Stimulated activated CD4-positive, alpha-beta T cell treated with anti-CD3 and anti-CD28 coated beads, TNF-alpha, amount 100 ng/mL, for 48 hours (primary cell): Measurements from ENCODE around the gene SFTA2.
"Not testable (repeated sequence)": the region's sequence is repeated elsewhere in the genome, so short reads cannot be mapped to it uniquely, and the experiment has no call there.

ENCODE experiments used
- DNase-seq, 3 donors: peaks; one replicate each; pipeline ENCODE4 v3.0.0-alpha.2; 2020; ENCODE audit warnings: low read depth in 3 of 3

SFTA2 gene

GRCh38 chr6:30942338-30943060 lies 10.5 kb upstream of the SFTA2 start:
- DNase-seq = no peak

- DNase-seq = no peak
These were observed 8.5 kb upstream of the SFTA2 start, which contains the start of gene MUCL3 for GRCh38 chr6:30940361-30940986. TSS of gene MUCL3 (plus strand) at chr6:30940973. CDS start at chr6:30941000, 27 bp downstream.

- no peak for DNase-seq
These were observed 7.5 kb upstream of the SFTA2 start for GRCh38 chr6:30939473-30939872.

GRCh38 chr6:30938730-30939129 lies 6.8 kb upstream of the SFTA2 start:
- no peak for DNase-seq

GRCh38 chr6:30937265-30937664 lies 5.3 kb upstream of the SFTA2 start:
- no peak for DNase-seq

- no peak for DNase-seq
These were observed 3.0 kb upstream of the SFTA2 start for GRCh38 chr6:30935018-30935417.

- DNase-seq = no peak
These were observed 845 bp upstream of the SFTA2 start for GRCh38 chr6:30932665-30933365.

- no peak for DNase-seq
These were observed 698 bp downstream of the SFTA2 start for GRCh38 chr6:30931272-30931671.

GRCh38 chr6:30930506-30930905 lies 1.5 kb downstream of the SFTA2 start:
- DNase-seq = no peak

GRCh38 chr6:30928677-30929076 lies 3.3 kb downstream of the SFTA2 start:
- DNase-seq = no peak

- not testable (repeated sequence) for DNase-seq
These were observed 4.9 kb downstream of the SFTA2 start for GRCh38 chr6:30927080-30927479.

GRCh38 chr6:30926644-30927043 lies 5.3 kb downstream of the SFTA2 start:
- DNase-seq = no peak

- not testable (repeated sequence) for DNase-seq
These were observed 7.8 kb downstream of the SFTA2 start for GRCh38 chr6:30924040-30924627.

GRCh38 chr6:30922447-30922852 lies 9.5 kb downstream of the SFTA2 start:
- no peak for DNase-seq

GRCh38 chr6:30918670-30919069 lies 13.3 kb downstream of the SFTA2 start:
- no peak for DNase-seq

GRCh38 chr6:30917487-30917886 lies 14.5 kb downstream of the SFTA2 start:
- no peak for DNase-seq

GRCh38 chr6:30917041-30917440 lies 14.9 kb downstream of the SFTA2 start:
- DNase-seq = no peak

GRCh38 chr6:30915591-30915946 lies 16.4 kb downstream of the SFTA2 start:
- no peak for DNase-seq

- no peak for DNase-seq
These were observed 16.9 kb downstream of the SFTA2 start for GRCh38 chr6:30914854-30915590.

- DNase-seq = peak; percentile 69 to 82 (median 77)
These were observed 17.7 kb downstream of the SFTA2 start, which contains the start of gene VARS2 for GRCh38 chr6:30914076-30914853. TSS of gene VARS2 (plus strand) at chr6:30914238. CDS start at chr6:30914837, 599 bp downstream.

GRCh38 chr6:30913721-30914075 lies 18.3 kb downstream of the SFTA2 start:
- no peak for DNase-seq
